Tibial nerve (tissue), 4 donors: ENCODE results near the gene FAIM2. TPM values are rescaled to one million over a fixed set of nuclear protein-coding genes. Genes with fewer than 3 reads are reported as not detected.

Source experiments
- DNase-seq, 2 donors: peaks; one replicate each; pipeline ENCODE4 v3.0.0-alpha.2; 2019; ENCODE audit warnings: low spot score in 2 of 2
- H3K27ac ChIP-seq, 4 donors: fragments of 200-600 bp; sonication (generic) in 3 of 4; one replicate each; pipeline ENCODE4 v1.5.1; 2017 to 2019; ENCODE audit warnings: mild to moderate bottlenecking in 1 of 4
- H3K27me3 ChIP-seq, 2 donors: fragments of 200-600 bp; sonication (generic) in 1 of 2; one replicate each; pipeline versions ENCODE4 v1.5.1 to v1.6.0; 2017 to 2019
- H3K36me3 ChIP-seq, 3 donors: fragments of 200-600 bp; sonication (generic); one replicate each; pipeline ENCODE4 v1.5.1; 2018 to 2019
- H3K4me1 ChIP-seq, 4 donors: fragments of 200-600 bp; sonication (generic) in 3 of 4; one replicate each; pipeline ENCODE4 v1.5.1; 2017 to 2019
- H3K4me3 ChIP-seq, 4 donors: fragments of 200-600 bp; sonication (generic) in 3 of 4; one replicate each; pipeline ENCODE4 v1.5.1; 2017 to 2019; ENCODE audit warnings: mild to moderate bottlenecking in 1 of 4, moderate library complexity in 1 of 4
- H3K9me3 ChIP-seq, 4 donors: fragments of 200-600 bp; sonication (generic) in 3 of 4; one replicate each; pipeline ENCODE4 v1.5.1; 2017 to 2019
- CTCF ChIP-seq, 5 experiments: fragments of 200-600 bp in 3 of 5; fragments of 450-650 bp in 2 of 5; sonication (generic) in 3 of 5; IDR thresholded peaks; one replicate each; pipeline ENCODE4 v1.5.1; 2016 to 2019; ENCODE audit warnings: antibody characterized with exemption in 5 of 5, mild to moderate bottlenecking in 3 of 5, moderate library complexity in 2 of 5
- EP300 ChIP-seq, 2 donors: sonication (generic); formaldehyde crosslinking; IDR thresholded peaks; one replicate each; pipeline ENCODE4 v1.6.1; 2017; ENCODE audit warnings: antibody characterized with exemption in 2 of 2, mild to moderate bottlenecking in 1 of 2
- POLR2A ChIP-seq, 2 donors: fragments of 450-650 bp; IDR thresholded peaks; one replicate each; pipeline ENCODE4 v1.6.1; 2017; ENCODE audit warnings: antibody characterized with exemption in 2 of 2, mild to moderate bottlenecking in 2 of 2, moderate library complexity in 2 of 2
- WGBS, 2 donors: methylation state at CpG; one replicate each; pipeline ENCODE4 v1.1.5; 2018; 5-methylcytosine and 5-hydroxymethylcytosine counted together
- total RNA-seq, 4 donors: library from RNA; depleted of rRNA; stranded (reverse); fragments of >200 nt; gene quantifications; one replicate each; pipeline ENCODE4 v1.1.0, GENCODE V29; 2016

Gene FAIM2
- total RNA-seq, 4 donors from 2014 or later = 6.9 to 68.6 (median 36.9) TPM

- TF ChIP-seq CTCF (IDR thresholded peaks at IDR 0.05) (peak in 2 of 5 experiments; percentile 13 to 24), POLR2A (IDR thresholded peaks at IDR 0.05) (peak; percentile 34 to 83), EP300 (IDR thresholded peaks at IDR 0.05) (peak; percentile 58 to 96)
- 0% methylated on average over 37 to 45 of the region's 55 CpGs for WGBS, 2 donors
- peaks cover 0 to 21% (median 7%) of the 10 kb centered on the region in 4 donors for H3K4me1 ChIP-seq
- DNase-seq = peak; percentile 87 to 89
- peak within 1 kb of the TSS; percentile 47 to 72 (median 64) for H3K4me3 ChIP-seq
- peak within 1 kb of the TSS; percentile 79 to 93 (median 90) for H3K27ac ChIP-seq
- H3K9me3 ChIP-seq = no peaks in the 10 kb centered on the region
- peaks cover 0 to 5% (median 0%) of the 10 kb centered on the region in 3 donors for H3K36me3 ChIP-seq
- no peaks in the 10 kb centered on the region for H3K27me3 ChIP-seq
These were observed 61.0 kb downstream of the FAIM2 start, which contains the start of gene BCDIN3D for GRCh38 chr12:49842519-49843352. TSS of gene BCDIN3D (minus strand) at chr12:49843106. CDS start at chr12:49843087, 19 bp downstream.

GRCh38 chr12:49838973-49839633, 64.6 kb downstream of the FAIM2 start:
- H3K27ac ChIP-seq = no peak overlapping the region
- no peak for DNase-seq
- H3K36me3 ChIP-seq = peaks cover 0 to 5% (median 0%) of the 10 kb centered on the region in 3 donors
- 52 to 54% methylated on average over 3 of the region's 3 CpGs for WGBS, 2 donors
- no peaks in the 10 kb centered on the region for H3K9me3 ChIP-seq
- H3K27me3 ChIP-seq = no peaks in the 10 kb centered on the region
- H3K4me3 ChIP-seq = no peak overlapping the region
- TF ChIP-seq EP300 (IDR thresholded peaks at IDR 0.05) (no peak), CTCF (IDR thresholded peaks at IDR 0.05) (peak; percentile 52 to 77 (median 62)), POLR2A (IDR thresholded peaks at IDR 0.05) (no peak)
- peaks cover 0 to 21% (median 7%) of the 10 kb centered on the region in 4 donors for H3K4me1 ChIP-seq

DNA sequence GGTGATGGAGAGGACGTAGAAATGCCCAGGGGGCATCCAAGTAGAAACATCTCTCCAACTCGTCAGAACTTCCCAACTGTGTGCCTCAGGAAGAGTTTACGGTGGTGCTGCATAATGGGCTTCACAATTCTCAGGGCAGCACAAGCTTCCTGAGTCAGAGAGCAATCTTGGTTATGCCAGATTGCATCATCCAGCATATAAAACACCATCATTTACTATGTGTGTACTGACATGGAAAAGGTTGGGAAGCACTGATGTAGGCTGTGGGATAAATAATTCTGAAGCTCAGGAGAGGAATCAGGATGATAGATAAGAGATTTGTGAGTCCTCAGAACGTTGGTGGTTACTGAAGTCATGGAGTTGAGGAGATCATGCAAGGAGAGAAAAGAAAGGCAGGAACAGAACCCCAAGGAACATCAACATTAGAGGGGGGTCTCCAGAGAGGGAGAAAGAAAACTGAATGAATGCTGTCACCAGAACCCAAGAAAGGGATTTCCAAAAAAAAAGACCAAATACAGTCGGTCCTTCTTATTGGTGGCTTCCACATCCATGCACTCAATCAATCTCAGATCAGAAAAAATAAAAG, 70.8 kb downstream of the FAIM2 start:
- WGBS, 2 donors = 62 to 63% methylated on average over 5 of the region's 5 CpGs
- H3K4me3 ChIP-seq = no peak overlapping the region
- no peak for DNase-seq

GRCh38 chr12:49831717-49832116, 72.0 kb downstream of the FAIM2 start:
- no peaks in the 10 kb centered on the region for H3K9me3 ChIP-seq
- H3K4me3 ChIP-seq = no peak overlapping the region
- no peak overlapping the region for H3K27ac ChIP-seq
- TF ChIP-seq CTCF (IDR thresholded peaks at IDR 0.05) = no peak
- no peak for TF ChIP-seq POLR2A (IDR thresholded peaks at IDR 0.05)
- TF ChIP-seq EP300 (IDR thresholded peaks at IDR 0.05) = no peak
- H3K36me3 ChIP-seq = no peaks in the 10 kb centered on the region
- no peak for DNase-seq
- peaks cover 0 to 18% (median 11%) of the 10 kb centered on the region in 4 donors for H3K4me1 ChIP-seq
- H3K27me3 ChIP-seq = no peaks in the 10 kb centered on the region
- 86 to 88% methylated on average over 2 of the region's 2 CpGs for WGBS, 2 donors

More for the DNA sequence above, 70.8 kb downstream of the FAIM2 start:
- H3K4me1 ChIP-seq = peaks cover 0 to 10% (median 6%) of the 10 kb centered on the region in 4 donors
- H3K36me3 ChIP-seq = no peaks in the 10 kb centered on the region
- no peaks in the 10 kb centered on the region for H3K27me3 ChIP-seq
- H3K9me3 ChIP-seq = no peaks in the 10 kb centered on the region
- H3K27ac ChIP-seq = no peak overlapping the region
- TF ChIP-seq POLR2A (IDR thresholded peaks at IDR 0.05) (no peak), EP300 (IDR thresholded peaks at IDR 0.05) (no peak), CTCF (IDR thresholded peaks at IDR 0.05) (no peak)
